Measurements from ENCODE around the gene ZNF814. TPM values are rescaled to one million over a fixed set of nuclear protein-coding genes. Genes with fewer than 3 reads are reported as not detected.

Gene ZNF814
- total and polyA plus RNA-seq, 2 donors (not counting 1 experiment from before 2014, with no cell fraction given) = 5.5 to 6.1 TPM

DNA sequence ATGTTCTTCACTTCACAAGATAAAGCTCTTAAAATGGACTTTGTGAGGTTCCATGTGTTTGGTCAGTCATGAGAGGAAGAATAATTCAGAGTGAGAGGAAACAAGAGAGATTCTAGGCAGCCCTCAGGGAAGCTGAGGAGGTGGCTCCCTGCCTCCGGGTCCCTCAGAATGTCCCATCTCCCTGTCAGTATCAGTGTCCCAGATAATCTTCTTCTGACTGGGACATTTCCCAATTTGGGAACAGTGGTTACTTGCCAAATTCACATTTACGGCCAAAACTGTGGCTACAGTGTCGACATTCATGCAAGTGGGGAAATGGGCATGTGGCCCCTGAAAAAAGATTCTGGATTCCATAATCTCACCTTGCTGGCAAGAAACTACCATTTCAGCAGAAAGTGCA is 18.6 kb upstream of the ZNF814 start:
- Histone ChIP-seq H3K4me3 (replicated peaks in 1 of 4; ENCODE audit: control extremely low read depth in 1 of 4, insufficient read depth in 1 of 4, low read depth in 3 of 4, low read length in 4 of 4) (no peak overlapping the region), H3K27me3 (ENCODE audit: control insufficient read depth, insufficient read depth, low read length) (no peaks in the 10 kb centered on the region), H3K27ac (ENCODE audit: insufficient read depth, low read length) (no peak overlapping the region), H3K9me3 (ENCODE audit: control insufficient read depth, insufficient read depth, low read depth, low read length) (no peaks in the 10 kb centered on the region), H3K4me2 (ENCODE audit: extremely low read depth, insufficient read depth, low read length) (no peak overlapping the region), H3K79me2 (ENCODE audit: control insufficient read depth, insufficient read depth, low read length) (no peaks in the 10 kb centered on the region), H3K36me3 (ENCODE audit: control insufficient read depth, insufficient read depth, low read length) (peaks cover 1% of the 10 kb centered on the region), H3K9ac (ENCODE audit: insufficient read depth, low read length) (no peak overlapping the region), H4K20me1 (ENCODE audit: control insufficient read depth, extremely low read depth, insufficient read depth, low read length) (no peaks in the 10 kb centered on the region), H3K4me1 (ENCODE audit: control insufficient read depth, extremely low read depth, insufficient read depth, low read length) (no peaks in the 10 kb centered on the region), H2AFZ (ENCODE audit: low read length) (no peak overlapping the region)
- DNase-seq (ENCODE audit: low read depth in 2 of 2) = no peak
- no peak for TF ChIP-seq EZH2 (IDR thresholded peaks at IDR 0.05; ENCODE audit: low read length, missing control alignments)
- TF ChIP-seq, protein P1, sequence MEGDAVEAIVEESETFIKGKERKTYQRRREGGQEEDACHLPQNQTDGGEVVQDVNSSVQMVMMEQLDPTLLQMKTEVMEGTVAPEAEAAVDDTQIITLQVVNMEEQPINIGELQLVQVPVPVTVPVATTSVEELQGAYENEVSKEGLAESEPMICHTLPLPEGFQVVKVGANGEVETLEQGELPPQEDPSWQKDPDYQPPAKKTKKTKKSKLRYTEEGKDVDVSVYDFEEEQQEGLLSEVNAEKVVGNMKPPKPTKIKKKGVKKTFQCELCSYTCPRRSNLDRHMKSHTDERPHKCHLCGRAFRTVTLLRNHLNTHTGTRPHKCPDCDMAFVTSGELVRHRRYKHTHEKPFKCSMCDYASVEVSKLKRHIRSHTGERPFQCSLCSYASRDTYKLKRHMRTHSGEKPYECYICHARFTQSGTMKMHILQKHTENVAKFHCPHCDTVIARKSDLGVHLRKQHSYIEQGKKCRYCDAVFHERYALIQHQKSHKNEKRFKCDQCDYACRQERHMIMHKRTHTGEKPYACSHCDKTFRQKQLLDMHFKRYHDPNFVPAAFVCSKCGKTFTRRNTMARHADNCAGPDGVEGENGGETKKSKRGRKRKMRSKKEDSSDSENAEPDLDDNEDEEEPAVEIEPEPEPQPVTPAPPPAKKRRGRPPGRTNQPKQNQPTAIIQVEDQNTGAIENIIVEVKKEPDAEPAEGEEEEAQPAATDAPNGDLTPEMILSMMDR (conservative IDR thresholded peaks at IDR 0.05 in 1 of 2, IDR thresholded peaks at IDR 0.05 in 1 of 2; ENCODE audit: low read depth in 1 of 2, low read length in 2 of 2) = no peak

DNA sequence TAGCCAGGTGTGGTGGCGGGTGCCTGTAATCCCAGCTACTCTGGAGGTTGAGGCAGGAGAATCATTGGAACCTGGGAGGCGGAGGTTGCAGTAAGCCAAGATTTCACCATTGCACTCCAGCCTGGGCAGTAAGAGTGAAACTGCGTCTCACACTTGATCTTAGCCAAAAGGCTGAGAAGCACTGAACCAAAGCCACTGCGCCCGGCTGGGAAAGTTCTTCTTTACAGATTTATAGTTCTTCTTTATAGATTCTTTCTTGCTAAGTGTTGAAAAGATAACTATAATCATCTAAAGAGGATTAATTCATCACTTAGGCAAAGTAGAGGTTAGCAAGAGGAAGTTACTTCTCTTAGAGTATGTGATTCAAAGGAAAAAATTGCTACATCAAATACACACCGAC is 16.4 kb upstream of the ZNF814 start:
- Histone ChIP-seq H3K79me2 (ENCODE audit: control insufficient read depth, insufficient read depth, low read length) (no peaks in the 10 kb centered on the region), H3K9me3 (ENCODE audit: control insufficient read depth, insufficient read depth, low read depth, low read length) (no peaks in the 10 kb centered on the region), H3K4me3 (replicated peaks in 1 of 4; ENCODE audit: control extremely low read depth in 1 of 4, insufficient read depth in 1 of 4, low read depth in 3 of 4, low read length in 4 of 4) (no peak overlapping the region), H3K4me2 (ENCODE audit: extremely low read depth, insufficient read depth, low read length) (no peak overlapping the region), H3K27me3 (ENCODE audit: control insufficient read depth, insufficient read depth, low read length) (no peaks in the 10 kb centered on the region), H3K4me1 (ENCODE audit: control insufficient read depth, extremely low read depth, insufficient read depth, low read length) (no peaks in the 10 kb centered on the region), H2AFZ (ENCODE audit: low read length) (no peak overlapping the region), H4K20me1 (ENCODE audit: control insufficient read depth, extremely low read depth, insufficient read depth, low read length) (no peaks in the 10 kb centered on the region), H3K27ac (ENCODE audit: insufficient read depth, low read length) (no peak overlapping the region), H3K9ac (ENCODE audit: insufficient read depth, low read length) (no peak overlapping the region), H3K36me3 (ENCODE audit: control insufficient read depth, insufficient read depth, low read length) (no peaks in the 10 kb centered on the region)
- TF ChIP-seq, protein P1 (conservative IDR thresholded peaks at IDR 0.05 in 1 of 2, IDR thresholded peaks at IDR 0.05 in 1 of 2; ENCODE audit: low read depth in 1 of 2, low read length in 2 of 2) = no peak
- TF ChIP-seq EZH2 (IDR thresholded peaks at IDR 0.05; ENCODE audit: low read length, missing control alignments) = no peak
- no peak for DNase-seq (ENCODE audit: low read depth in 2 of 2)

DNA sequence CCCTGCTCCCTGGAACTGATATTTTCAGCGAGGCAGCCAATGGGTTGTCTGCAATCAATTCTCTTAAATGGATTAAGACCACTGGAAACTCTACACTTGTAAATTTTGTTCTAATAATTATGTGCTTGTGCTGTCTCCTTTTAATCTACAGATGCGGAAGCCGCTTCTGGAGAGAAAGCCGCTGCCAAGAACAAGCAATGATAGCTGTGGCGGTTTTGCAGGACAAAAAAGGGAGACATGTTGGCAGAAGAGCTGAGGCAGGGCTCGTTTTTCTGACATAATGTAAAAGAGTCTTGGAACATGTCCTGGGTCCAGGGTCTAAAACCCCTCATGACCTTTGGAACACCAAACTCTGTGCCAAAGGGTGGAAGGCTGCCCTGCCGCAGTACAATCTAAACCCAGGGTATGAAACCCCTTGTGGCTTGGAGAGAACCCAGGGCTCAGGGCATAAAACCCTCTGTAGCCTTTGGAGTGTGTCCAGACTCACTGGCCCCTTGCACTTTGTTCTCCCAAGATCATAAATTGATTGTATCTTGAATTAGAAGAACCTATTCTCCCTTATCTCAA is 14.9 kb upstream of the ZNF814 start:
- Histone ChIP-seq H3K4me3 (replicated peaks in 1 of 4; ENCODE audit: control extremely low read depth in 1 of 4, insufficient read depth in 1 of 4, low read depth in 3 of 4, low read length in 4 of 4) (no peak overlapping the region), H3K27me3 (ENCODE audit: control insufficient read depth, insufficient read depth, low read length) (no peaks in the 10 kb centered on the region), H3K27ac (ENCODE audit: insufficient read depth, low read length) (no peak overlapping the region), H3K79me2 (ENCODE audit: control insufficient read depth, insufficient read depth, low read length) (no peaks in the 10 kb centered on the region), H3K9me3 (ENCODE audit: control insufficient read depth, insufficient read depth, low read depth, low read length) (no peaks in the 10 kb centered on the region), H3K4me1 (ENCODE audit: control insufficient read depth, extremely low read depth, insufficient read depth, low read length) (no peaks in the 10 kb centered on the region), H3K9ac (ENCODE audit: insufficient read depth, low read length) (no peak overlapping the region), H2AFZ (ENCODE audit: low read length) (no peak overlapping the region), H3K36me3 (ENCODE audit: control insufficient read depth, insufficient read depth, low read length) (no peaks in the 10 kb centered on the region), H4K20me1 (ENCODE audit: control insufficient read depth, extremely low read depth, insufficient read depth, low read length) (no peaks in the 10 kb centered on the region), H3K4me2 (ENCODE audit: extremely low read depth, insufficient read depth, low read length) (no peak overlapping the region)
- no peak for TF ChIP-seq EZH2 (IDR thresholded peaks at IDR 0.05; ENCODE audit: low read length, missing control alignments)
- TF ChIP-seq, protein P1 (conservative IDR thresholded peaks at IDR 0.05 in 1 of 2, IDR thresholded peaks at IDR 0.05 in 1 of 2; ENCODE audit: low read depth in 1 of 2, low read length in 2 of 2) = no peak
- DNase-seq (ENCODE audit: low read depth in 2 of 2) = no peak

Data from fibroblast of lung (primary cell).